Lower leg skin (tissue), 3 donors: ENCODE results near the gene SECISBP2.

Source experiments
- CTCF ChIP-seq, 3 donors: fragments of 450-650 bp; IDR thresholded peaks; one replicate each; pipeline ENCODE4 v1.5.1; 2016; ENCODE audit warnings: antibody characterized with exemption in 3 of 3, mild to moderate bottlenecking in 3 of 3, moderate library complexity in 2 of 3
- POLR2A ChIP-seq, 2 donors: fragments of 450-650 bp; IDR thresholded peaks; one replicate each; pipeline ENCODE4 v1.6.1; 2016 to 2017; ENCODE audit warnings: antibody characterized with exemption in 2 of 2, mild to moderate bottlenecking in 1 of 2, moderate library complexity in 1 of 2

DNA sequence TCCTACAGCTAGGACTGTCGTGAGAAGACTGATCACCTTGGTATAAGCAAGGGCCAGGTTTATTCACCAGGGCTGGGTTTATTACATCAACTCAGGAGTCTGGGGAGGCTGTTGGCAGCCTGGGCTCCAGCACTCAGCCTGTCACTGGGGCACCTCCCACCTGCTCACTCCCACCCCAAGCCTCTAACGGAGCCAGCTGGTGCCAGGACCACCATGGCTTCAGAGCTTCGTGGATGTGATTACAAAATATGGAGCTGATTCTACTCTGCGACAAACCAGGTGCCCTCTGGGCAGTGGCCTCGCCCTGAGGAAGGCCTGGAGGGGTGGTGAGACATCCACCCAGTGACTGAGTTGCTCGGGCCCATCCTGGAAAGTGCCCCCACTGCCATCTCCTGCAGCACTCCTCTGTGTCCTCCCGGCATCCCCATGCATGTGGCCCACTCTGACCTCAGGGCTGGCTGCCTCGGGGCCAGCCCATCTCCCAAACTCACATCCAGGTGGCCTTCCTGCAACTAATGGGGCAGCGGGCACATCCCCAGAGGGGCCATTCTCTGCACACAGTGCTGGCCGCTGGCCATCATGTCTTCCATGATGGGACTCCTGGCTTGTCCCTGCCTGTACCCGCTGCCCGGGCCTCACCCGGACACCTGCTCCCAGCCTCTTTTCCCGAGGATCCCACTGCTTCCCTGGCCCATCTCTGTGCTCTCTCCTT is 49.6 kb downstream of the SECISBP2 start:
- TF ChIP-seq POLR2A (IDR thresholded peaks at IDR 0.05) (no peak), CTCF (IDR thresholded peaks at IDR 0.05) (no peak)
